Activated CD8-positive, alpha-beta memory T cell treated with anti-CD3 and anti-CD28 coated beads, Interleukin-2, amount 50 U/mL, for 24 hours (primary cell): ENCODE data around the gene GPR146.
"Not testable (repeated sequence)": the region's sequence is repeated elsewhere in the genome, so short reads cannot be mapped to it uniquely, and the experiment has no call there.

Experiments
- DNase-seq: peaks from one replicate; pipeline ENCODE4 v3.0.0-alpha.2; 2020; ENCODE audit errors: extremely low read depth

Gene GPR146

GRCh38 chr7:1058311-1058710 lies 14.0 kb downstream of the GPR146 start:
- no peak for DNase-seq

- no peak for DNase-seq
Measured at GRCh38 chr7:1058821-1059199, 14.5 kb downstream of the GPR146 start.

- DNase-seq = no peak
Measured at GRCh38 chr7:1059200-1060091, 15.1 kb downstream of the GPR146 start.

DNA sequence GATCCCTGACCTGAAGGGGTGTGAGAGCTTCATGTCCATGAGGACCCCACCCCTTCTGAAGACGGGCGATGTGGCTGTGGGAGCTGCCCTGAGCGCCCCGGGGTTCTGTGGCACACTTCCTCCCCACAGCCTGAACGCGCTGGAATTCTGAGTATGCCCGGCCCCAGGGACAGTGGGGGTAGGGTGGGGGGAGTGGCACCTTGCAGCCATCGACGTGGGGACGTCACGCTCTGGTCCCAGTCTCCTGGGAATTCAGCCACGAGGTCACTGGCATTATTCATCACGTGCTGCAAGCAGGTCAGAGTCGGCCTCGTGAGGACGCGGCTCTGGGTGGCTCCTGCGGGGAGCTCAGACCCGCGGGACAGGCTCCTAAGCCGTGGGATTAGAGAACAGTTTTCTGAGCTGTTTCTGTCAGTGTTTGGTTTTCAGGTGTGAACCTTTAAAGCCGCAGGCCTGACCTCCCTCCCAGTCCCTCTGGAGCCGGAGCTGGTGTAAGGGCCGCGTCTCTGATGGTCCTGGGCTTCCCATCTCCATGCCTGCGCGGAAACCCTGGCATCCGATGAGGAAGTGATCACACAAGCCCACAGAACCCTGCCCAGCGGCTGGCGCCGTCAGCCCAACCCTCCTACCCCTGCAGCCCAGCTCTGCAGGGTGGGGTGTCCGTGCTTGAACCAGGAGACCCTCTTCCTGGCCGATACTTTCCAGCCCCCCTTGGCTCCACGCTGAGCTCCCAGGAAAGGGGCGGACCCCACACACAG lies 16.1 kb downstream of the GPR146 start:
- DNase-seq = no peak

DNA sequence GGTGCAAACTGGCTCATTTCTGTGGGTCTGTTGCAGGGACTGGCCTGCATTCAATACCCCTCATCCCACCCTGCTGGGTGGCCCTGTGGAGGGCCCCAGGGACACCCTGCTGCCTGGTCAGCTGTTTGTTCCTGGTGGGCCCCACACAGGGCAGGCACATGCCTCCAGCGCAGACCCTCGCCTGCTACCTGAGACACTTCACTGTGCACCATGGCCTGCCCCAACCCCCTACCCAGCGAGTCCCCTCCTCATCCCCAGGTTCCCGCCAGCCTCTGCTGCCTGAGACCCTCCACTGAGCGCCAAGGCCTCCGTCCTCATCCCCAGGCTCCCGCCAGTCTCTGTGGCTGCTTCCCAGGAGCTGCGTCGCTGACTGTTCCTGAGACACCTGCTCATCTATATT lies 16.8 kb downstream of the GPR146 start:
- DNase-seq = no peak

GRCh38 chr7:1062296-1063294 lies 18.2 kb downstream of the GPR146 start:
- no peak for DNase-seq

- DNase-seq = no peak
Measured at GRCh38 chr7:1063361-1063760, 19.0 kb downstream of the GPR146 start.

GRCh38 chr7:1064581-1064980 lies 20.2 kb downstream of the GPR146 start:
- DNase-seq = no peak

- DNase-seq = no peak
Measured at GRCh38 chr7:1065263-1065584, 20.9 kb downstream of the GPR146 start.

GRCh38 chr7:1065585-1066241 lies 21.4 kb downstream of the GPR146 start:
- peak; percentile 53 for DNase-seq

DNA sequence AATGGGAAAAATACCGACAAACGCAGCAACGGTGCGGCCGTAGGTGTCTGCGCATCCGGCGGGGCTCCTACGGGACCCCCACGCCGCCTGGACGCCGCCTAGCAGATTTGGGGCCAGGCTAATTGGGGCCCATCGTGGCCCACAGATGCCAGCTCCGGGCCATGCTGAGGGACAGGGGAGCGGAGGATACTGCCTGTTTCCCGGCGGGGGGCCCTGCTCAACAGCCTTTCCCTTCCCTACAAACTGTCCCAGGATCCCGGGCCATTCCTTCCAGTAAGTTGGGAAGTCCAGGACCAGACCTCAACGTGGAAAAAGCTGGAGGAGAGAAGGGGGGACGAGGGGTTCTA lies 21.9 kb downstream of the GPR146 start:
- no peak for DNase-seq

DNA sequence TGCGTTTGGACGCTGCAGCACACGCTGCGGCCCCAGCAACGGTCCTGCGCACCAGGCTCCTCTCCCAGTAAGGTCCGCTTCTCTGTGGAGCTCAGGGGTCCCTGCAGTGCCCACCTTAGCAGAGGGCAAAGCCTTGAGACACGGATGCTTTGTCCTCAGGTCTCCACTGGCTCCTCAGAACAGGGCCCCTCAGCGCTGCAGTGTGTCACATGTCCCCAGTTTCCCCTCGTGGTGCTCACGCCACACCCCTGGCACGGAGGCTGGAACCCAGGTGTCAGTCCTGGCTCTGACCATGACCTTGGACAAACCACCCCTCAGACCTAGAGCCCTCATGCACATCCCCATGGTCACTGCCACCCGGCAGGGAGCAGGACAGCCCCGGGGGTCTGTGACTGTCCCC lies 23.7 kb downstream of the GPR146 start:
- DNase-seq = no peak

DNA sequence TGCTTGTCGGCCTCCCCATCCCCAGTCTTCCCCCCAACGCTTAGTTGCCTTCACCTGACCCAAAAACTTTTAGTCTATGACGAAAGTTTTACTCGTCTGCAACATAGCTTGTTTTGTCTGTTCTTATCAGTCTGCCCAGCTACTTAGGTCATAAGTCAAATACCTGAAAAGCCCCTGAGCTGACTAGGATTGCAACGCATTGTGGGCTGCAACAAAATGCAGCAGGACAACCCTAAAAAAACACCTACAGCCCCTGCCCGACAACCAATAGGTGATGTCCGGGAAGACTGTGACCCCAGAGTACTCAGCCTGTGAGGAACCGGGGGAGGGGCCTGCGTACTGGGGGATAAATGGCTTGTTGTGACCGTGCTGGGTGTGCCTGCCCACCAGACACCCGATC lies 24.3 kb downstream of the GPR146 start:
- DNase-seq = no peak

GRCh38 chr7:1070544-1071011 lies 26.2 kb downstream of the GPR146 start:
- no peak for DNase-seq

DNA sequence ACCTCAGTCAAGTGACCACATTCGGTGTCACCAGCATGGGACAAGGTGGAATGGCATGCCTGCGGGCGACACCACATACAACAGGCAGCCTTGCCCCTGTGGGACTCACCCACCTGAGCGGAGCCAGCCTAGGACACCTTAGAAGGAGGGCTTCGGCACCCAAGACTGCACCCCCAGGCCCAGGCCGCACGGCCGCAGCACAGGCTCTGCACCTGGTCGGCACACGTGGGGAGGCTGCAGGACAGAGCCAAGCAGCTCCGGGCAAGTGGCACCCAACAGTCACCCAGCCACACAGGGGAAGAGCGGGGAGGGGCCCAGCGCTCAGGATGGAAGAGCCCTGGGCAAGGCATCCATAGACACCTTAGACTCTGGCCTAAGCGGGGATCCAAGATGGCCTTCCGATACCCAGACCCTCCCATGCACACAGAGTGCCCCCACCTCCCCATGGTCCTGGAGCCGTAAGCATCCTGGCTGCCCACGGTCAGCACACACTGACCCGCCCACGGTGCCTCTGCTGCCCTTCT lies 27.4 kb downstream of the GPR146 start:
- no peak for DNase-seq

DNA sequence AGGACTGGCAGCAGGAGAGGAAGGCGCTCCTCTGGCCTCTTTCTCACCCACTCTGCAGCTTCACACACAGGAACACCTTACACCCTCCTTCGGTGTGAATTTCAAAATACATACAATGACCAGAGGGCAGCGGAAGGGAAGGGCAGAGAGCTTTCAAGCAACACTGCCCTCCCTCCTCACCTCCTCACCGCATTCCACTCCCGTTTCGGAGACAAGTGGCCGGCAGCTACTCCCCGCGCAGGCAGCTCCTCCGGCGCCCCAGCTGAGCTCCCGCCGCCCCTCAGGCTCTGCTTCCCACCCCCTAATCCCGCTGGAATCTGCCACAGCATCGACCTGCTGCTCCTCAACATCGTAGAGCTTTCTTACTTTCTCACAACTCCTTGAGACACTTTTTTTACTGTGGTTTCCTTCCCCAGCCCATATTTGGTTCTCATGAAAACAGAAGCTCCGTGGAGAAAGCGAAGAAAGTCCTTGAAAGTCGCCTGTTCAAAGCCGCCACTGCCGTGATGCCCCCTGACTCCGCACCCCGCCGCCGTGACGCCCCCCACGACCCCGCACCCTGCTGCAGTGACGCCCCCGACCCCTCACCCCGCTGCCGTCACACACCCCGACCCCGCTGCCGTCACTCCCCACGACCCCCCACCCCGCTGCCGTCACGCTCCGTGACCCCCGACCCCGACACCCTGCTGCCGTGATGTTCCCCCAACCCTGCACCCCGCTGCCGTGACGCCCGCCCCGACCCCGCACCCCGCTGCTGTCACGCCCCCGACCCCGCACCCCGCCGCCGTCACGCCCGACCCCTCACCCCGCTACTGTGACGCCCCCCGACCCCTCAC lies 29.0 kb downstream of the GPR146 start:
- no peak for DNase-seq

GRCh38 chr7:1074018-1074417 lies 29.7 kb downstream of the GPR146 start:
- not testable (repeated sequence) for DNase-seq

- DNase-seq = no peak
Measured at GRCh38 chr7:1074593-1075431, 30.5 kb downstream of the GPR146 start.
